Measurements from ENCODE around the gene AIFM2. TPM values are rescaled to one million over a fixed set of nuclear protein-coding genes. Genes with fewer than 3 reads are reported as not detected.
"Not testable (repeated sequence)": the region's sequence is repeated elsewhere in the genome, so short reads cannot be mapped to it uniquely, and the experiment has no call there.

AIFM2 gene
- total RNA-seq, 2 experiments from 2014 or later, result 12.6 to 13.8 TPM

- peaks cover 19% of the 10 kb centered on the region for H3K4me1 Mint-ChIP-seq
- ATAC-seq (no peak), DNase-seq (no peak)
- no peak overlapping the region for H3K27ac Mint-ChIP-seq
- H3K4me3 Mint-ChIP-seq, result no peak overlapping the region
- CTCF ChIA-PET, result interaction anchor here (1.8 to 3.0 kb wide), 2 partner anchors 11 to 20 kb away, joined by 10 to 19 read pairs; partner anchors contain the start of gene TYSND1
- peaks cover 9% of the 10 kb centered on the region for H3K36me3 Mint-ChIP-seq
- no peaks in the 10 kb centered on the region for H3K9me3 Mint-ChIP-seq (ENCODE audit: low read depth)
- H3K27me3 Mint-ChIP-seq, result no peaks in the 10 kb centered on the region
Measured at GRCh38 chr10:70125918-70126552, 6.6 kb downstream of the AIFM2 start.

DNA sequence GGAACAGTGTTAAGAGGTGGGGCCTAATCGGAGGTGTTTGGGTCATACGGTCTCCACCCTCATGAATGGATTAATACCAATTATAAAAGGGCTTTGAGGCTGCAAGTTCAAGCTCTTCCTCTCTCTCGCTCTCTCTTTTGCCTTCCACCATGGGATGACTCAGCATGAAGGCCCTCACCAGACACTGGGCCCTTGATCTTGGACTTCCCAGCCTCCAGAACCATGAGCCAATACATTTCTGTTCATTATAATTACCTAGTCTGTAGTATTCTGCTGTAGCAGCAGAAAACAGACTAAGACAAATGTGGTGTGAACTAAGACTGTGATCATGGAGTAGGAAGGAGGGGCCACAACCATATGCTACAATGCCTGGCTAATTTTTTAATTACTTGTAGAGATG is 7.7 kb downstream of the AIFM2 start:
- Mint-ChIP-seq H3K9me3 (ENCODE audit: low read depth) (no peaks in the 10 kb centered on the region), H3K4me3 (no peak overlapping the region), H3K27me3 (no peaks in the 10 kb centered on the region), H3K36me3 (peaks cover 12% of the 10 kb centered on the region), H3K4me1 (peaks cover 10% of the 10 kb centered on the region), H3K27ac (peak overlapping the region; percentile 48)
- ATAC-seq (no peak), DNase-seq (no peak)
- CTCF ChIA-PET, result interaction anchor here (0.6 to 3.0 kb wide), 2 partner anchors 9 to 32 kb away, joined by 3 to 19 read pairs; no protein-coding TSS in a partner anchor

DNA sequence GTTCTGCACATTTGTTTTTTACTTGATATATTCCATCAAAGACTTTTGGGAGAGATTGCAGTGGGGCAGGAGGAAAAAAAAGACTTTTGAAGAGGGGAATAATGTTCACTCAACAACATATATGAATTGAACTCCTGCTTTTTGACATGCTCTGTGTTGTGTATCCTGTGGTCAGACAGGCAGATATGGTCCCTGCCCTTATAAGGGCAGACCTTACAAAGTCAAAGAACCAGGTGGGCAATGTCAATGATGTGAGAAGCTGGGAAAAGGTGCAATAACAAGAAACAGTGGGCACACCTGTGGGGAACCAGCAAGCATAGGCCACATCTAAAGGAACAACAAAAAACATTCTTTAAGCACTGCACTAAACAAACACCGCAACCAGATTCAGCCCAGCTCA is 8.2 kb downstream of the AIFM2 start:
- peaks cover 10% of the 10 kb centered on the region for H3K4me1 Mint-ChIP-seq
- H3K27ac Mint-ChIP-seq, result no peak overlapping the region
- H3K36me3 Mint-ChIP-seq, result peaks cover 12% of the 10 kb centered on the region
- CTCF ChIA-PET, result interaction anchor here (0.6 to 3.0 kb wide), 2 partner anchors 9 to 32 kb away, joined by 3 to 19 read pairs; no protein-coding TSS in a partner anchor
- no peak for ATAC-seq
- H3K9me3 Mint-ChIP-seq (ENCODE audit: low read depth), result no peaks in the 10 kb centered on the region
- H3K4me3 Mint-ChIP-seq, result no peak overlapping the region
- H3K27me3 Mint-ChIP-seq, result no peaks in the 10 kb centered on the region
- DNase-seq, result no peak

- H3K36me3 Mint-ChIP-seq, result peaks cover 12% of the 10 kb centered on the region
Measured at GRCh38 chr10:70123817-70124216, 8.8 kb downstream of the AIFM2 start.

GRCh38 chr10:70123166-70123565 is 9.5 kb downstream of the AIFM2 start:
- H3K4me3 Mint-ChIP-seq; H3K27me3 Mint-ChIP-seq; H3K9me3 Mint-ChIP-seq (ENCODE audit: low read depth); ATAC-seq; DNase-seq; H3K27ac Mint-ChIP-seq: not testable (repeated sequence)
- Mint-ChIP-seq H3K4me1 (peaks cover 10% of the 10 kb centered on the region), H3K36me3 (peaks cover 12% of the 10 kb centered on the region)
- CTCF ChIA-PET, result interaction anchor here (1.0 to 1.6 kb wide), 3 partner anchors 13 to 241 kb away, joined by 3 to 4 read pairs (median 4); no protein-coding TSS in a partner anchor

More at GRCh38 chr10:70123817-70124216, 8.8 kb downstream of the AIFM2 start:
- no peak for ATAC-seq
- Mint-ChIP-seq H3K9me3 (ENCODE audit: low read depth) (no peaks in the 10 kb centered on the region), H3K27ac (no peak overlapping the region), H3K4me3 (no peak overlapping the region), H3K27me3 (no peaks in the 10 kb centered on the region), H3K4me1 (peaks cover 10% of the 10 kb centered on the region)
- DNase-seq, result no peak
- CTCF ChIA-PET, result interaction anchor here (1.1 to 3.0 kb wide), 2 partner anchors 8 to 240 kb away, joined by 3 to 19 read pairs; no protein-coding TSS in a partner anchor

GRCh38 chr10:70122742-70123141 is 9.9 kb downstream of the AIFM2 start:
- H3K27me3 Mint-ChIP-seq, result no peaks in the 10 kb centered on the region
- CTCF ChIA-PET, result interaction anchor here (1.0 to 1.6 kb wide), 3 partner anchors 14 to 242 kb away, joined by 3 to 4 read pairs (median 4); no protein-coding TSS in a partner anchor

GRCh38 chr10:70121281-70121949 is 11.2 kb downstream of the AIFM2 start:
- peaks cover 12% of the 10 kb centered on the region for H3K36me3 Mint-ChIP-seq
- H3K27ac Mint-ChIP-seq, result no peak overlapping the region
- H3K9me3 Mint-ChIP-seq (ENCODE audit: low read depth), result no peaks in the 10 kb centered on the region
- H3K27me3 Mint-ChIP-seq, result no peaks in the 10 kb centered on the region
- CTCF ChIA-PET, result interaction anchor here (1.3 to 1.6 kb wide), 2 partner anchors 14 to 15 kb away, joined by 4 read pairs; no protein-coding TSS in a partner anchor
- no peak for DNase-seq
- peaks cover 10% of the 10 kb centered on the region for H3K4me1 Mint-ChIP-seq
- ATAC-seq, result no peak
- no peak overlapping the region for H3K4me3 Mint-ChIP-seq

More at GRCh38 chr10:70122742-70123141, 9.9 kb downstream of the AIFM2 start:
- no peak for ATAC-seq
- Mint-ChIP-seq H3K36me3 (peaks cover 12% of the 10 kb centered on the region), H3K4me1 (peaks cover 10% of the 10 kb centered on the region), H3K4me3 (no peak overlapping the region), H3K27ac (no peak overlapping the region), H3K9me3 (ENCODE audit: low read depth) (no peaks in the 10 kb centered on the region)
- DNase-seq, result no peak

GRCh38 chr10:70120417-70120816 is 12.2 kb downstream of the AIFM2 start:
- no peak overlapping the region for H3K4me3 Mint-ChIP-seq
- peaks cover 12% of the 10 kb centered on the region for H3K36me3 Mint-ChIP-seq
- CTCF ChIA-PET, result interaction anchor here (1.3 kb wide), 1 partner anchor 13 kb away, joined by 4 read pairs; no protein-coding TSS in a partner anchor
- no peaks in the 10 kb centered on the region for H3K9me3 Mint-ChIP-seq (ENCODE audit: low read depth)
- DNase-seq, result no peak
- H3K27me3 Mint-ChIP-seq, result no peaks in the 10 kb centered on the region
- peaks cover 13% of the 10 kb centered on the region for H3K4me1 Mint-ChIP-seq
- ATAC-seq, result no peak
- no peak overlapping the region for H3K27ac Mint-ChIP-seq

DNA sequence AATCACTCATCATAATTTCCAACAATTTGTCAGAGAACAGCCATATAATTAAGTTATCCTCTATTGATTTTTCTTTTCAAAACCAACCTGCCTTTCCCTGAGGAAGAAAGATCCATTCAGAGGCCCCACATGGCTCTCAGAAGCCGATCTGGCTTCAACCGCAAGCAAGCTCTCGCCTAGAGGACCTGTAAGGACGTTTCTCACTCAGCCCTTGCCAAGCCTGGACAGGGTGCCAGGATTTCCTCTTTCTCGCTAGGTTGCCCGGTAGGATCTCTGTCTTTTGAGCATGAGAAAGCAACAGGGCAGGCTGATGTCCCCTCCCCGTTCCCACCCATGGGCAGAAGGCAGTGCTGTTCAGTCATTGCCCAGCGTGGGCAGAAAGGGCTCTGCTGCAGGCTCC is 13.0 kb downstream of the AIFM2 start:
- Mint-ChIP-seq H3K27me3 (no peaks in the 10 kb centered on the region), H3K4me3 (no peak overlapping the region), H3K4me1 (peaks cover 11% of the 10 kb centered on the region), H3K9me3 (ENCODE audit: low read depth) (no peaks in the 10 kb centered on the region), H3K36me3 (peaks cover 10% of the 10 kb centered on the region), H3K27ac (no peak overlapping the region)
- CTCF ChIA-PET, result interaction anchor here (7.5 kb wide), 1 partner anchor 25 kb away, joined by 90 read pairs; no protein-coding TSS in a partner anchor
- ATAC-seq (no peak), DNase-seq (no peak)

- H3K36me3 Mint-ChIP-seq, result peaks cover 11% of the 10 kb centered on the region
- no peaks in the 10 kb centered on the region for H3K27me3 Mint-ChIP-seq
- DNase-seq (no peak), ATAC-seq (no peak)
- no peak overlapping the region for H3K4me3 Mint-ChIP-seq
- H3K9me3 Mint-ChIP-seq (ENCODE audit: low read depth), result no peaks in the 10 kb centered on the region
- no peak overlapping the region for H3K27ac Mint-ChIP-seq
- peaks cover 7% of the 10 kb centered on the region for H3K4me1 Mint-ChIP-seq
- CTCF ChIA-PET, result interaction anchor here (0.9 to 7.5 kb wide), 6 partner anchors 8 to 245 kb away, joined by 3 to 90 read pairs (median 4); partner anchors contain the start of gene TYSND1
Measured at GRCh38 chr10:70119197-70119596, 13.4 kb downstream of the AIFM2 start.

DNA sequence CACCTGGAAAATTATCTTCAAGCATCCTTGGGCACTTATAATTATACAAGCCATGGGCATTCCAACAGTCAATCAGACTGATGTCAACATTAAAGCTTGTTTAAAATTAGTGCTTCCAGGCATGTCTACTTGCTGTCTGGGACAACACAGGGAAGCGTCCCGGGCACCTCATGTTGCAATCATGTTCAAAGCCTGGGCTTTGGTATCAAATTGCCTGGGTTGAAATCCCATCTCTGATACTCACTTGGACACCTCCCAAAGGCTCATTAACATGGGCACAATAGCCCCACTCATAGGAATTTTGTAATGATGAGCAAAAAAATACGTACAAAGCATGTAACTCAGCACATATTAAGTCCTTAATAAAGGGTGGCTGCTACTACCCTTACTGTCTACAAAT is 14.4 kb downstream of the AIFM2 start:
- ATAC-seq, result no peak
- peaks cover 6% of the 10 kb centered on the region for H3K4me1 Mint-ChIP-seq
- H3K36me3 Mint-ChIP-seq, result peaks cover 16% of the 10 kb centered on the region
- DNase-seq, result no peak
- no peaks in the 10 kb centered on the region for H3K9me3 Mint-ChIP-seq (ENCODE audit: low read depth)
- H3K4me3 Mint-ChIP-seq, result no peak overlapping the region
- H3K27ac Mint-ChIP-seq, result no peak overlapping the region
- CTCF ChIA-PET, result interaction anchor here (0.9 to 7.5 kb wide), 7 partner anchors 9 to 246 kb away, joined by 3 to 90 read pairs (median 5); partner anchors contain the start of gene TYSND1
- H3K27me3 Mint-ChIP-seq, result no peaks in the 10 kb centered on the region

- Mint-ChIP-seq H3K4me1 (peaks cover 6% of the 10 kb centered on the region), H3K27ac (no peak overlapping the region), H3K27me3 (no peaks in the 10 kb centered on the region), H3K9me3 (ENCODE audit: low read depth) (no peaks in the 10 kb centered on the region), H3K36me3 (peaks cover 18% of the 10 kb centered on the region), H3K4me3 (no peak overlapping the region)
- DNase-seq (no peak), ATAC-seq (no peak)
- CTCF ChIA-PET, result interaction anchor here (1.7 to 7.5 kb wide), 7 partner anchors 11 to 102 kb away, joined by 5 to 90 read pairs (median 15); partner anchors contain the start of gene TYSND1
Measured at GRCh38 chr10:70117646-70118045, 15.0 kb downstream of the AIFM2 start.

- Mint-ChIP-seq H3K36me3 (peaks cover 19% of the 10 kb centered on the region), H3K4me1 (peaks cover 11% of the 10 kb centered on the region), H3K4me3 (no peak overlapping the region), H3K27me3 (no peaks in the 10 kb centered on the region), H3K27ac (no peak overlapping the region), H3K9me3 (ENCODE audit: low read depth) (no peaks in the 10 kb centered on the region)
- DNase-seq (peak; percentile 67), ATAC-seq (peak; percentile 79)
- CTCF ChIA-PET, result interaction anchor here (0.6 to 7.5 kb wide), 46 partner anchors 9 to 669 kb away, joined by 3 to 90 read pairs (median 4); partner anchors contain the start of genes SAR1A and TYSND1
Measured at GRCh38 chr10:70115948-70116682, 16.5 kb downstream of the AIFM2 start.

Measured in activated CD8-positive, alpha-beta memory T cell treated with anti-CD3 and anti-CD28 coated beads, Interleukin-2, amount 10 ng/mL, durations not matched to agents 7 days and 5 days (primary cell).